ENCODE data around the gene OSTF1. TPM values are rescaled to one million over a fixed set of nuclear protein-coding genes. Genes with fewer than 3 reads are reported as not detected.

Gene OSTF1
- total RNA-seq, 1 experiment from 2014 or later: 17.8 TPM

DNA sequence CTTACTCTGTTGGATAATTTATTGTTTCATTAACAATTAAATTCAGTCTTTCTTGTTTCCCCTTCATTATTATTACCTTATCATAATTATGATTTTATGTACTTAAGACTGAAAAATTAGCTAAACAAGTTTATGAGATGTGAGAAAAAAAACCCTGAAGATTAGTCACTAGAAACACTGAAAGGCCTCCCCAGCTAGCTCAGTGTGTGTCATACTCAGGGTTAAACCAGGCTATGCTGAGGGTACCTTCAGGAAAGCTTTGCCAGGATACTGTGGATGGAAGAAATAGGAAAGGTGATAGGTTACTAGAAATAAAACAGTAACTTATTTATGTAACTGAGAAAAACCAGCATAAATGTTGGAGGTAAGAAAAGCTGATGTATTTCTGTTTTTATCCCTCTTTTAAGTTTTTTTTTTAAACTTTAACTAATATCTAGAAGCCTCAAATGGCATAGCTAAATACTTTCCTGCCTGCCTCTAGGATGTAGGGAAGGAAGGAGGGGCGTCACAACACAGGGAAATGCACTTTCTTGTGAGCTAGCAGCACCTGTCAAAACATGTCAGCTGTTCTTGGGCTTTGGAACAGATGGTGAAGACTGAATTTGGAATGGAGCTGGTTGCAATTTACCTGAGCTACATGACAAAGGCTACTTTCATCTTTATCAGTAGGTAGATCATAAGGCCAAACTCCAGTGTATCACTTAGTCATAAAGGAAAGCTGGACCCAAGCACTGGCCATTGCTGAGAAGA is 24.6 kb upstream of the OSTF1 start (continued):
- TF ChIP-seq, protein P1, sequence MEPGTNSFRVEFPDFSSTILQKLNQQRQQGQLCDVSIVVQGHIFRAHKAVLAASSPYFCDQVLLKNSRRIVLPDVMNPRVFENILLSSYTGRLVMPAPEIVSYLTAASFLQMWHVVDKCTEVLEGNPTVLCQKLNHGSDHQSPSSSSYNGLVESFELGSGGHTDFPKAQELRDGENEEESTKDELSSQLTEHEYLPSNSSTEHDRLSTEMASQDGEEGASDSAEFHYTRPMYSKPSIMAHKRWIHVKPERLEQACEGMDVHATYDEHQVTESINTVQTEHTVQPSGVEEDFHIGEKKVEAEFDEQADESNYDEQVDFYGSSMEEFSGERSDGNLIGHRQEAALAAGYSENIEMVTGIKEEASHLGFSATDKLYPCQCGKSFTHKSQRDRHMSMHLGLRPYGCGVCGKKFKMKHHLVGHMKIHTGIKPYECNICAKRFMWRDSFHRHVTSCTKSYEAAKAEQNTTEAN (CRISPR knock-in tag; IDR thresholded peaks at IDR 0.05): no peak
- no peak for TF ChIP-seq TCF7 (CRISPR knock-in tag; IDR thresholded peaks at IDR 0.05; ENCODE audit: low read depth)
- no peak for TF ChIP-seq GRHL2 (CRISPR knock-in tag; IDR thresholded peaks at IDR 0.05; ENCODE audit: insufficient replicate concordance, severe bottlenecking)
- no peak for TF ChIP-seq ATF1 (CRISPR knock-in tag; IDR thresholded peaks at IDR 0.05)

GRCh38 chr9:75064307-75065025 is 23.8 kb upstream of the OSTF1 start:
- Mint-ChIP-seq H3K4me1 (peaks cover 7% of the 10 kb centered on the region), H3K4me3 (no peak overlapping the region), H3K27ac (no peak overlapping the region), H3K27me3 (ENCODE audit: low read depth) (no peaks in the 10 kb centered on the region), H3K9me3 (peaks cover 6% of the 10 kb centered on the region), H3K36me3 (no peaks in the 10 kb centered on the region)
- no peak for TF ChIP-seq ZNF423 (CRISPR knock-in tag; IDR thresholded peaks at IDR 0.05)
- TF ChIP-seq, protein P1 (CRISPR knock-in tag; IDR thresholded peaks at IDR 0.05): no peak
- TF ChIP-seq, protein P2, sequence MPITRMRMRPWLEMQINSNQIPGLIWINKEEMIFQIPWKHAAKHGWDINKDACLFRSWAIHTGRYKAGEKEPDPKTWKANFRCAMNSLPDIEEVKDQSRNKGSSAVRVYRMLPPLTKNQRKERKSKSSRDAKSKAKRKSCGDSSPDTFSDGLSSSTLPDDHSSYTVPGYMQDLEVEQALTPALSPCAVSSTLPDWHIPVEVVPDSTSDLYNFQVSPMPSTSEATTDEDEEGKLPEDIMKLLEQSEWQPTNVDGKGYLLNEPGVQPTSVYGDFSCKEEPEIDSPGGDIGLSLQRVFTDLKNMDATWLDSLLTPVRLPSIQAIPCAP (CRISPR knock-in tag; IDR thresholded peaks at IDR 0.05): no peak
- ChIA-PET POLR2A (interaction anchor here (1.1 kb wide), 1 partner anchor 36 kb away, joined by 5 read pairs; the partner anchor contains the start of gene CARNMT1), CTCF (interaction anchor here (2.2 kb wide), 1 partner anchor 36 kb away, joined by 10 read pairs; the partner anchor contains the start of gene CARNMT1)
- DNase-seq (ENCODE audit: low spot score) (no peak), ATAC-seq (no peak)

- Mint-ChIP-seq H3K4me1 (peaks cover 10% of the 10 kb centered on the region), H3K36me3 (no peaks in the 10 kb centered on the region), H3K4me3 (no peak overlapping the region), H3K27ac (no peak overlapping the region), H3K27me3 (ENCODE audit: low read depth) (no peaks in the 10 kb centered on the region), H3K9me3 (no peaks in the 10 kb centered on the region)
- ChIA-PET POLR2A (no interaction called here), CTCF (no interaction called here)
- DNase-seq (ENCODE audit: low spot score) (no peak), ATAC-seq (no peak)
- no peak for TF ChIP-seq CBFB (CRISPR knock-in tag; IDR thresholded peaks at IDR 0.05; ENCODE audit: low read depth)
- TF ChIP-seq NR1H2 (CRISPR knock-in tag; IDR thresholded peaks at IDR 0.05): no peak
- no peak for TF ChIP-seq NFATC4 (CRISPR knock-in tag; IDR thresholded peaks at IDR 0.05)
- TF ChIP-seq ZNF317 (CRISPR knock-in tag; IDR thresholded peaks at IDR 0.05; ENCODE audit: borderline replicate concordance, low read depth): no peak
- TF ChIP-seq ZNF416 (CRISPR knock-in tag; IDR thresholded peaks at IDR 0.05): no peak
- TF ChIP-seq, protein P3, sequence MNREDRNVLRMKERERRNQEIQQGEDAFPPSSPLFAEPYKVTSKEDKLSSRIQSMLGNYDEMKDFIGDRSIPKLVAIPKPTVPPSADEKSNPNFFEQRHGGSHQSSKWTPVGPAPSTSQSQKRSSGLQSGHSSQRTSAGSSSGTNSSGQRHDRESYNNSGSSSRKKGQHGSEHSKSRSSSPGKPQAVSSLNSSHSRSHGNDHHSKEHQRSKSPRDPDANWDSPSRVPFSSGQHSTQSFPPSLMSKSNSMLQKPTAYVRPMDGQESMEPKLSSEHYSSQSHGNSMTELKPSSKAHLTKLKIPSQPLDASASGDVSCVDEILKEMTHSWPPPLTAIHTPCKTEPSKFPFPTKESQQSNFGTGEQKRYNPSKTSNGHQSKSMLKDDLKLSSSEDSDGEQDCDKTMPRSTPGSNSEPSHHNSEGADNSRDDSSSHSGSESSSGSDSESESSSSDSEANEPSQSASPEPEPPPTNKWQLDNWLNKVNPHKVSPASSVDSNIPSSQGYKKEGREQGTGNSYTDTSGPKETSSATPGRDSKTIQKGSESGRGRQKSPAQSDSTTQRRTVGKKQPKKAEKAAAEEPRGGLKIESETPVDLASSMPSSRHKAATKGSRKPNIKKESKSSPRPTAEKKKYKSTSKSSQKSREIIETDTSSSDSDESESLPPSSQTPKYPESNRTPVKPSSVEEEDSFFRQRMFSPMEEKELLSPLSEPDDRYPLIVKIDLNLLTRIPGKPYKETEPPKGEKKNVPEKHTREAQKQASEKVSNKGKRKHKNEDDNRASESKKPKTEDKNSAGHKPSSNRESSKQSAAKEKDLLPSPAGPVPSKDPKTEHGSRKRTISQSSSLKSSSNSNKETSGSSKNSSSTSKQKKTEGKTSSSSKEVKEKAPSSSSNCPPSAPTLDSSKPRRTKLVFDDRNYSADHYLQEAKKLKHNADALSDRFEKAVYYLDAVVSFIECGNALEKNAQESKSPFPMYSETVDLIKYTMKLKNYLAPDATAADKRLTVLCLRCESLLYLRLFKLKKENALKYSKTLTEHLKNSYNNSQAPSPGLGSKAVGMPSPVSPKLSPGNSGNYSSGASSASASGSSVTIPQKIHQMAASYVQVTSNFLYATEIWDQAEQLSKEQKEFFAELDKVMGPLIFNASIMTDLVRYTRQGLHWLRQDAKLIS (CRISPR knock-in tag; IDR thresholded peaks at IDR 0.05; ENCODE audit: borderline replicate concordance): no peak
- TF ChIP-seq, protein P4, sequence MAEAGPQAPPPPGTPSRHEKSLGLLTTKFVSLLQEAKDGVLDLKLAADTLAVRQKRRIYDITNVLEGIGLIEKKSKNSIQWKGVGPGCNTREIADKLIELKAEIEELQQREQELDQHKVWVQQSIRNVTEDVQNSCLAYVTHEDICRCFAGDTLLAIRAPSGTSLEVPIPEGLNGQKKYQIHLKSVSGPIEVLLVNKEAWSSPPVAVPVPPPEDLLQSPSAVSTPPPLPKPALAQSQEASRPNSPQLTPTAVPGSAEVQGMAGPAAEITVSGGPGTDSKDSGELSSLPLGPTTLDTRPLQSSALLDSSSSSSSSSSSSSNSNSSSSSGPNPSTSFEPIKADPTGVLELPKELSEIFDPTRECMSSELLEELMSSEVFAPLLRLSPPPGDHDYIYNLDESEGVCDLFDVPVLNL (CRISPR knock-in tag; IDR thresholded peaks at IDR 0.05; ENCODE audit: borderline replicate concordance, low read depth): no peak
- TF ChIP-seq, protein P5, sequence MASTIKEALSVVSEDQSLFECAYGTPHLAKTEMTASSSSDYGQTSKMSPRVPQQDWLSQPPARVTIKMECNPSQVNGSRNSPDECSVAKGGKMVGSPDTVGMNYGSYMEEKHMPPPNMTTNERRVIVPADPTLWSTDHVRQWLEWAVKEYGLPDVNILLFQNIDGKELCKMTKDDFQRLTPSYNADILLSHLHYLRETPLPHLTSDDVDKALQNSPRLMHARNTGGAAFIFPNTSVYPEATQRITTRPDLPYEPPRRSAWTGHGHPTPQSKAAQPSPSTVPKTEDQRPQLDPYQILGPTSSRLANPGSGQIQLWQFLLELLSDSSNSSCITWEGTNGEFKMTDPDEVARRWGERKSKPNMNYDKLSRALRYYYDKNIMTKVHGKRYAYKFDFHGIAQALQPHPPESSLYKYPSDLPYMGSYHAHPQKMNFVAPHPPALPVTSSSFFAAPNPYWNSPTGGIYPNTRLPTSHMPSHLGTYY (CRISPR knock-in tag; IDR thresholded peaks at IDR 0.05): no peak
- no peak for TF ChIP-seq ZNF532 (CRISPR knock-in tag; IDR thresholded peaks at IDR 0.05; ENCODE audit: borderline replicate concordance)
- no peak for TF ChIP-seq EMX1 (CRISPR knock-in tag; IDR thresholded peaks at IDR 0.05)
These were observed 22.8 kb upstream of the OSTF1 start for GRCh38 chr9:75065510-75065909.

Data from WTC11 (cell line).